Fibroblast of lung (primary cell): ENCODE data around the gene SIRT2. TPM values are rescaled to one million over a fixed set of nuclear protein-coding genes. Genes with fewer than 3 reads are reported as not detected.

Experiments used
- DNase-seq, 2 donors: peaks; one replicate each; pipeline versions ENCODE4 v3.0.0 to v3.0.0-alpha.2; 2010; ENCODE audit warnings: low read depth in 2 of 2
- H2AFZ ChIP-seq: 2 replicates; pipeline ENCODE4 v1.5.1; 2012; ENCODE audit warnings: low read length, control low read depth, inconsistent platforms
- H3K27ac ChIP-seq: 2 replicates; pipeline ENCODE4 v1.5.1; 2011; ENCODE audit warnings: low read length, control low read depth; ENCODE audit not compliant: insufficient read depth
- H3K27me3 ChIP-seq: 2 replicates; pipeline ENCODE4 v1.5.1; 2011; ENCODE audit warnings: mild to moderate bottlenecking, low read length; ENCODE audit not compliant: control insufficient read depth, insufficient read depth
- H3K36me3 ChIP-seq: 2 replicates; pipeline ENCODE4 v1.5.1; 2011; ENCODE audit warnings: low read length; ENCODE audit not compliant: control insufficient read depth, insufficient read depth
- H3K4me1 ChIP-seq: 2 replicates; pipeline ENCODE4 v1.5.1; 2011; ENCODE audit warnings: low read length; ENCODE audit not compliant: control insufficient read depth, insufficient read depth; ENCODE audit errors: extremely low read depth
- H3K4me2 ChIP-seq: 2 replicates; pipeline ENCODE4 v1.5.1; 2011; ENCODE audit warnings: low read length, control low read depth; ENCODE audit not compliant: insufficient read depth; ENCODE audit errors: extremely low read depth
- H3K4me3 ChIP-seq, 4 experiments: fragments of 200-600 bp in 1 of 4; sonication (generic) in 1 of 4; replicated peaks in 1 of 4; 2 replicates each; pipeline ENCODE4 v1.5.1; 2011 to 2016; ENCODE audit warnings: low read length in 4 of 4, low read depth in 3 of 4, mild to moderate bottlenecking in 3 of 4, control low read depth in 2 of 4, inconsistent platforms in 1 of 4, mixed read lengths in 1 of 4; ENCODE audit not compliant: insufficient read depth in 1 of 4; ENCODE audit errors: control extremely low read depth in 1 of 4
- H3K79me2 ChIP-seq: 2 replicates; pipeline ENCODE4 v1.5.1; 2012; ENCODE audit warnings: mild to moderate bottlenecking, low read length, inconsistent platforms; ENCODE audit not compliant: control insufficient read depth, insufficient read depth
- H3K9ac ChIP-seq: 2 replicates; pipeline ENCODE4 v1.5.1; 2011; ENCODE audit warnings: mild to moderate bottlenecking, low read length, control low read depth; ENCODE audit not compliant: insufficient read depth
- H3K9me3 ChIP-seq: 2 replicates; pipeline ENCODE4 v1.5.1; 2012; ENCODE audit warnings: low read depth, low read length; ENCODE audit not compliant: control insufficient read depth, insufficient read depth
- H4K20me1 ChIP-seq: 2 replicates; pipeline ENCODE4 v1.5.1; 2011; ENCODE audit warnings: low read length; ENCODE audit not compliant: control insufficient read depth, insufficient read depth; ENCODE audit errors: extremely low read depth
- EZH2 ChIP-seq: IDR thresholded peaks from 2 replicates; pipeline ENCODE4 v1.5.1; 2012; ENCODE audit warnings: low read length, control low read depth, mild to moderate bottlenecking; ENCODE audit errors: missing control alignments
- polyA plus RNA-seq, 2 donors: library from polyadenylated mRNA; depleted of rRNA in 1 of 2; stranded (reverse) in 1 of 2; unstranded in 1 of 2; fragments of >200 nt; gene quantifications; 2 replicates each; pipeline ENCODE4 v1.2.1, GENCODE V29; 2011 to 2012; ENCODE audit warnings: missing spikeins in 1 of 2
- total RNA-seq: library from RNA; depleted of rRNA; stranded (reverse); fragments of >200 nt; gene quantifications from 2 replicates; pipeline ENCODE4 v1.2.1, GENCODE V29; 2014
- TF ChIP-seq, protein P1 (sequence below), 2 donors: IDR thresholded peaks in 1 of 2; conservative IDR thresholded peaks in 1 of 2; 1 replicate in 1 of 2; 2 replicates in 1 of 2; pipeline ENCODE4 v1.5.1; 2011 to 2012; ENCODE audit warnings: low read length in 2 of 2, control low read depth in 1 of 2, inconsistent platforms in 1 of 2, low read depth in 1 of 2, mild to moderate bottlenecking in 1 of 2

SIRT2 gene
- total and polyA plus RNA-seq, 2 donors (not counting 1 experiment from before 2014, with no cell fraction given) = 38.7 to 51.7 TPM

DNA sequence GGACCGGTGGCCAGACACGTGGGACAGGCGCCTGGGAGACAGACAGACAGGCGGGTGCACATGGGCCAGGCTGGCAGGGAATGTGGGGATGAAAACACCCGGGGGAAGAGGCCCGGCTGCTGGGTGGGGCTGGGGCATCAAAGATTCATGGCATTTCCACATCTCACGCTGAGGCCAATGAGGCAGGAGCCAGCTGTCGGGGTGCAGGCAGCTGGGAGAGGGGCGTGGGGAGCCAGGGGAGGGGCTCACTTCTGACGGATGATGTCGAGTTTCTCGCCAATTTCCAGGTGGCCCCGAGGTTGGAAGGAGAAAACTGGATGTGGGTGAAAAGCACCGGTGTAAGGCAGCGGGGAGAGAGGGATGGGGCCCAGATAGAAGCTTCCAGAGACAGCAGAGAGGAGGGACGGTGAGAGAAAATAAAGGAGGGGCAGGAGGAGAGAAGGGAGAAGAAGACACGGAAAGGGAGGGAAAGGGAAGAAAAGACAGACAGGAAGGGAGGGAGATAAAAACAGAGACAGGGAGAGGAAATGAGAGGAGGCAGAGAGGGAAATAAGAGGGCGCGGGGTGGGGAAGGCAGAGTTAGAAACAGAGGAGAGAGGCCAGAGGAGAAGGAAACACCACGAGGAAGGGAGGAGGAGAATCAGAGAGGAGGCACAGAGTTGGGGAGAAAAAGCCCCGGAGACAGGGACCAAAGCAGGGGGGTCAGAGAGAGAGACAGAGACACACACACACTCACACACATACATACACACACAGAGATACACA is 20.6 kb upstream of the SIRT2 start:
- TF ChIP-seq EZH2 = no peak
- TF ChIP-seq, protein P1, sequence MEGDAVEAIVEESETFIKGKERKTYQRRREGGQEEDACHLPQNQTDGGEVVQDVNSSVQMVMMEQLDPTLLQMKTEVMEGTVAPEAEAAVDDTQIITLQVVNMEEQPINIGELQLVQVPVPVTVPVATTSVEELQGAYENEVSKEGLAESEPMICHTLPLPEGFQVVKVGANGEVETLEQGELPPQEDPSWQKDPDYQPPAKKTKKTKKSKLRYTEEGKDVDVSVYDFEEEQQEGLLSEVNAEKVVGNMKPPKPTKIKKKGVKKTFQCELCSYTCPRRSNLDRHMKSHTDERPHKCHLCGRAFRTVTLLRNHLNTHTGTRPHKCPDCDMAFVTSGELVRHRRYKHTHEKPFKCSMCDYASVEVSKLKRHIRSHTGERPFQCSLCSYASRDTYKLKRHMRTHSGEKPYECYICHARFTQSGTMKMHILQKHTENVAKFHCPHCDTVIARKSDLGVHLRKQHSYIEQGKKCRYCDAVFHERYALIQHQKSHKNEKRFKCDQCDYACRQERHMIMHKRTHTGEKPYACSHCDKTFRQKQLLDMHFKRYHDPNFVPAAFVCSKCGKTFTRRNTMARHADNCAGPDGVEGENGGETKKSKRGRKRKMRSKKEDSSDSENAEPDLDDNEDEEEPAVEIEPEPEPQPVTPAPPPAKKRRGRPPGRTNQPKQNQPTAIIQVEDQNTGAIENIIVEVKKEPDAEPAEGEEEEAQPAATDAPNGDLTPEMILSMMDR (conservative IDR thresholded peaks at IDR 0.05 in 1 of 2, IDR thresholded peaks at IDR 0.05 in 1 of 2; ENCODE audit: low read depth in 1 of 2, low read length in 2 of 2) = no peak
- Histone ChIP-seq H3K36me3 (peaks cover 2% of the 10 kb centered on the region), H2AFZ (no peak overlapping the region), H3K79me2 (no peaks in the 10 kb centered on the region), H3K27me3 (no peaks in the 10 kb centered on the region), H3K4me2 (no peak overlapping the region), H3K4me3 (no peak overlapping the region), H3K27ac (no peak overlapping the region), H3K4me1 (no peaks in the 10 kb centered on the region), H4K20me1 (no peaks in the 10 kb centered on the region), H3K9ac (no peak overlapping the region), H3K9me3 (no peaks in the 10 kb centered on the region)
- DNase-seq = no peak

DNA sequence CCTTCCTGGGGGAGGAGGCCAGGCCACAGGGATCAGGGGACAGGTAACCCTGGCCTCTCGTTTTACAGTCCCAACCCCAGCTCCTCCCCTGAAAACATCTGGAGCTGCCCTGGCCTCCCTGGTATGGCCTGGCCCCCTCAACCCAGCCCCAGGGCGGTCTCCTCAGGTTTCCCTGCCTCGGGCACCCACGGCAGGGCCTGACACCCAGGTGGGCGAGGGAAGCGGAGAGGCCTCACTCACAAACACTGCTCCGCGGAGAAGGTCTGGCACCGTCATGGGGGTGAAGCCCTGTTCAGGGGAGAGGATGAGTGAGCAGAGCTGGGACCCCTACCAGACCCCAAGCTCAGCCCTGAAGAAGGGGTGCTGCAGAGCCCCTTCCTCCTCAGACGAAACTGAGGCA is 19.1 kb upstream of the SIRT2 start:
- H3K9ac ChIP-seq = no peak overlapping the region
- H3K27ac ChIP-seq = no peak overlapping the region
- peaks cover 2% of the 10 kb centered on the region for H3K36me3 ChIP-seq
- H3K4me2 ChIP-seq = no peak overlapping the region
- H4K20me1 ChIP-seq = no peaks in the 10 kb centered on the region
- no peaks in the 10 kb centered on the region for H3K79me2 ChIP-seq
- no peaks in the 10 kb centered on the region for H3K4me1 ChIP-seq
- no peak for DNase-seq
- no peaks in the 10 kb centered on the region for H3K9me3 ChIP-seq
- no peak overlapping the region for H2AFZ ChIP-seq
- no peak for TF ChIP-seq EZH2
- TF ChIP-seq, protein P1 (conservative IDR thresholded peaks at IDR 0.05 in 1 of 2, IDR thresholded peaks at IDR 0.05 in 1 of 2; ENCODE audit: low read depth in 1 of 2, low read length in 2 of 2) = no peak
- no peak overlapping the region for H3K4me3 ChIP-seq
- no peaks in the 10 kb centered on the region for H3K27me3 ChIP-seq

DNA sequence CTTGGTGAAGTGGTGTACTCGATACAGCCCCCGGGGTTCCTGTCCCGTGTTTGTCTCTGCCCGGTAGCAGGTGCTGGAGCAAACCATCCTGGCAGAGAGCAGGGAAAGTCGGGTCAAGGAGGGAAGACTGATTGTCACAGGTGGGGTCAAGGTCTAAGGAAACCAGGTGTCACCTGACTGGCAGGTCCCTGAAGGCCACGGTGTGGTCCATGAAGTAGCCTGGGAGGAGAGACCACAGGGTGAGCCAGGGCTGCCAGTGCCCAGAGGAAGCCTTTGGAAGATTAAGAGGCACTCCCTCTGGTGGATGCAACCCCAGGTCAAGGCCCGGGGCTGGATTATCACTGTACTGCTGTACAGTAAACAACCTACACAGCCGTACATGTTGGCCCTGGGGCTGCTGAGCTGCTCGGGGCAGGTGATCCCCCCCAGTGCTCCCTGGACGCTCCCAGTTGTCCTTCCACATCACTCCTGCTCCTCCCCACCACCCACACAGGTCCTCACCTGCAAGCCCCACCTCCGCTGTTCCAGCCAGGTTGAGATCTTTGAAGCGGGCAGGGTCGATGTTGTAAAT is 18.6 kb upstream of the SIRT2 start:
- no peak for DNase-seq
- H3K4me2 ChIP-seq = no peak overlapping the region
- TF ChIP-seq, protein P1 (conservative IDR thresholded peaks at IDR 0.05 in 1 of 2, IDR thresholded peaks at IDR 0.05 in 1 of 2; ENCODE audit: low read depth in 1 of 2, low read length in 2 of 2) = no peak
- TF ChIP-seq EZH2 = no peak
- no peaks in the 10 kb centered on the region for H3K4me1 ChIP-seq
- H3K36me3 ChIP-seq = peaks cover 2% of the 10 kb centered on the region
- no peak overlapping the region for H2AFZ ChIP-seq
- H3K27me3 ChIP-seq = no peaks in the 10 kb centered on the region
- H3K79me2 ChIP-seq = no peaks in the 10 kb centered on the region
- no peak overlapping the region for H3K4me3 ChIP-seq
- no peak overlapping the region for H3K27ac ChIP-seq
- no peaks in the 10 kb centered on the region for H3K9me3 ChIP-seq
- H4K20me1 ChIP-seq = no peaks in the 10 kb centered on the region
- no peak overlapping the region for H3K9ac ChIP-seq
